T47D (cell line): ENCODE measurements around the gene C4orf17.

Source experiments
- DNase-seq, 2 experiments: peaks; one replicate each; pipeline versions ENCODE4 v3.0.0 to v3.0.0-alpha.2; 2011 to 2012; ENCODE audit warnings: low read depth in 1 of 2, low spot score in 1 of 2
- JUND ChIP-seq: IDR thresholded peaks from 2 replicates; pipeline ENCODE4 v1.6.1; 2012; ENCODE audit warnings: low read depth
- in situ Hi-C: cut with HindIII; loops from 2 replicates; pipeline ENCODE4 v1.10.0; 2016; ENCODE audit warnings: low sequenced_read_pairs, low pct_unique_long_range_greater_than_20kb

C4orf17 gene

DNA sequence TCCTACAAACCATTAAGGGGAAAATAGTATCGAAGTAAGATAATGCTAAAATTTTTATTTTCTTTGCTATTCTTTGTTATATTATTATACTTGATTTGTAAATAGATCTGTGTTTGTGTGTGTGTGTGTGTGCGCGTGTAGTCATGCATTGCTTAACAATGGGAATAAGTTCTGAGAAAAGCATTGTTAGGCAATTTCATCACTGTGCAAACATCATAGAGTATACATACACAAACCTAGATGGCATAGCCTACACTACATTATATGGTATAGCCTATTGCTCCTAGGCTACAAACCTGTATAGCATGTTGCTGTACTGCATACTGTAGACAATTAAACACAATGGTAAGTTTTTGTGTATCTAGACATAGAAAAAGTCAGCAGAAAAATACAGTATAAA is 80.9 kb downstream of the C4orf17 start:
- TF ChIP-seq JUND, result no peak
- in situ Hi-C loops, result no loop called here
- peak in 1 of 2 experiments; percentile 6 for DNase-seq
